SK-N-SH (cell line): ENCODE data around the gene RRBP1. TPM values are rescaled to one million over a fixed set of nuclear protein-coding genes. Genes with fewer than 3 reads are reported as not detected.
A peak's percentile ranks its signal among the peaks of the same experiment; 100 is the strongest.

ENCODE experiments used
- CTCF ChIA-PET: fragments of 300-600, 350-600 bp; formaldehyde crosslinking; extraction: SDS; loops from one replicate; lab custom pipeline; 2021; lab: Yijun Ruan, JAX
- POLR2A ChIA-PET: fragments of 350-600 bp; sonication (Branson Sonifier 250); formaldehyde crosslinking; extraction: SDS; loops from one replicate; lab custom pipeline; 2020; ENCODE audit warnings: antibody characterized with exemption, inconsistent platforms; lab: Yijun Ruan, JAX
- DNase-seq: peaks from one replicate; pipeline ENCODE4 v3.0.0; 2012
- H2AFZ ChIP-seq: fragments of 200-600 bp; sonication (generic); 2 replicates; pipeline ENCODE4 v1.8.1; 2016; ENCODE audit warnings: antibody characterized with exemption, mild to moderate bottlenecking, low read depth
- H3F3A ChIP-seq: fragments of 200-600 bp; sonication (generic); replicated peaks from 2 replicates; pipeline ENCODE3; 2016; ENCODE audit warnings: antibody characterized with exemption, mild to moderate bottlenecking; ENCODE audit not compliant: insufficient read depth
- H3K27ac ChIP-seq, 2 experiments: fragments of 200-500 bp in 1 of 2; fragments of 200-600 bp in 1 of 2; sonication (Bioruptor generic) in 1 of 2; sonication (generic), shearing (Covaris generic) in 1 of 2; 2 replicates each; pipeline versions ENCODE4 v1.5.1 to v1.6.1; 2014 to 2016; ENCODE audit warnings: low read depth in 2 of 2, inconsistent platforms in 1 of 2, low read length in 1 of 2, mild to moderate bottlenecking in 1 of 2, mixed read lengths in 1 of 2
- H3K27me3 ChIP-seq: fragments of 200-600 bp; sonication (generic), shearing (Covaris generic); 2 replicates; pipeline ENCODE4 v1.6.1; 2016; ENCODE audit warnings: mixed run types; ENCODE audit not compliant: insufficient read depth
- H3K36me3 ChIP-seq, 2 experiments: fragments of 200-500 bp in 1 of 2; fragments of 200-600 bp in 1 of 2; sonication (Bioruptor generic) in 1 of 2; sonication (generic) in 1 of 2; replicated peaks in 1 of 2; 2 replicates each; pipeline versions ENCODE3 to v1.5.1; 2014 to 2016; ENCODE audit warnings: low read length in 1 of 2, mild to moderate bottlenecking in 1 of 2; ENCODE audit not compliant: insufficient read depth in 2 of 2, control insufficient read depth in 1 of 2
- H3K4me1 ChIP-seq, 2 experiments: fragments of 200-500 bp in 1 of 2; fragments of 200-600 bp in 1 of 2; sonication (Bioruptor generic) in 1 of 2; sonication (generic), shearing (Covaris generic) in 1 of 2; 2 replicates each; pipeline versions ENCODE4 v1.5.1 to v1.6.1; 2014 to 2016; ENCODE audit warnings: low read depth in 1 of 2, low read length in 1 of 2, mixed run types in 1 of 2; ENCODE audit not compliant: insufficient read depth in 2 of 2, control insufficient read depth in 1 of 2
- H3K4me2 ChIP-seq: fragments of 200-600 bp; sonication (generic), shearing (Covaris generic); 2 replicates; pipeline ENCODE4 v1.6.1; 2017; ENCODE audit warnings: mixed run types
- H3K4me3 ChIP-seq, 2 experiments: fragments of 200-500 bp in 1 of 2; fragments of 200-600 bp in 1 of 2; sonication (Bioruptor generic) in 1 of 2; sonication (generic), shearing (Covaris generic) in 1 of 2; 2 replicates each; pipeline versions ENCODE4 v1.5.1 to v1.8.1; 2014 to 2016; ENCODE audit warnings: low read depth in 2 of 2, inconsistent platforms in 1 of 2, low read length in 1 of 2, mild to moderate bottlenecking in 1 of 2, mixed read lengths in 1 of 2, moderate library complexity in 1 of 2
- H3K79me2 ChIP-seq: fragments of 200-600 bp; sonication (generic); 2 replicates; pipeline ENCODE4 v1.8.1; 2017; ENCODE audit warnings: mild to moderate bottlenecking; ENCODE audit not compliant: insufficient read depth
- H3K9ac ChIP-seq: fragments of 200-600 bp; sonication (generic); 2 replicates; pipeline ENCODE4 v1.6.1; 2017; ENCODE audit warnings: mixed run types
- H3K9me2 ChIP-seq: fragments of 200-600 bp; sonication (generic); 2 replicates; pipeline ENCODE4 v1.6.1; 2017; ENCODE audit warnings: mixed run types
- H3K9me3 ChIP-seq: fragments of 200-600 bp; sonication (generic); 2 replicates; pipeline ENCODE4 v1.6.1; 2017; ENCODE audit warnings: mixed run types, mild to moderate bottlenecking, moderate library complexity
- H4K20me1 ChIP-seq: fragments of 200-600 bp; sonication (generic); 2 replicates; pipeline ENCODE4 v1.6.1; 2017; ENCODE audit warnings: mild to moderate bottlenecking, mixed run types; ENCODE audit not compliant: insufficient read depth
- CTCF ChIP-seq: fragments of 200-600 bp; sonication (generic); IDR thresholded peaks from 2 replicates; pipeline ENCODE4 v1.6.1; 2017; ENCODE audit warnings: antibody characterized with exemption, mild to moderate bottlenecking, moderate library complexity
- ELF1 ChIP-seq: IDR thresholded peaks from 2 replicates; pipeline ENCODE4 v1.4.0; 2012
- EZH2phosphoT487 ChIP-seq: fragments of 200-600 bp; sonication (generic); IDR thresholded peaks from 2 replicates; pipeline ENCODE4 v1.6.1; 2017; ENCODE audit warnings: low read depth, mixed run types, mild to moderate bottlenecking, antibody characterized with exemption, moderate library complexity, borderline replicate concordance
- FOSL2 ChIP-seq: IDR thresholded peaks from 2 replicates; pipeline ENCODE4 v1.4.0; 2012; ENCODE audit warnings: low read depth, mild to moderate bottlenecking, moderate library complexity, borderline replicate concordance
- FOXJ3 ChIP-seq: sonication (generic); formaldehyde crosslinking; IDR thresholded peaks from 2 replicates; pipeline ENCODE4 v1.5.1; 2020; ENCODE audit warnings: mild to moderate bottlenecking, missing genetic modification reagents
- GABPA ChIP-seq: IDR thresholded peaks from 2 replicates; pipeline ENCODE4 v1.4.0; 2012; ENCODE audit warnings: low read depth, mild to moderate bottlenecking
- GATA2 ChIP-seq: sonication (generic); formaldehyde crosslinking; IDR thresholded peaks from 2 replicates; pipeline ENCODE4 v1.5.0; 2020; ENCODE audit warnings: mild to moderate bottlenecking, missing genetic modification reagents
- MEF2A ChIP-seq: IDR thresholded peaks from 2 replicates; pipeline ENCODE4 v1.4.0; 2012; ENCODE audit warnings: low read depth, borderline replicate concordance
- MXI1 ChIP-seq: IDR thresholded peaks from 2 replicates; pipeline ENCODE4 v1.6.1; 2012; ENCODE audit warnings: mild to moderate bottlenecking, low read depth, low read length, improper control_type of control experiment
- NFIC ChIP-seq: IDR thresholded peaks from 2 replicates; pipeline ENCODE4 v1.4.0; 2012; ENCODE audit warnings: borderline replicate concordance
- NRF1 ChIP-seq: IDR thresholded peaks from 2 replicates; pipeline ENCODE4 v1.6.1; 2012; ENCODE audit warnings: low read depth, mild to moderate bottlenecking, low read length
- PBX3 ChIP-seq: IDR thresholded peaks from 2 replicates; pipeline ENCODE4; 2012
- RCOR1 ChIP-seq: fragments of 150-350 bp; IDR thresholded peaks from 2 replicates; pipeline ENCODE4 v1.6.1; 2017; ENCODE audit warnings: antibody characterized with exemption, low read length
- SIN3A ChIP-seq: IDR thresholded peaks from 2 replicates; pipeline ENCODE4 v1.6.1; 2012; ENCODE audit warnings: low read depth, mild to moderate bottlenecking, low read length, moderate library complexity, borderline replicate concordance
- TAF1 ChIP-seq: IDR thresholded peaks from 2 replicates; pipeline ENCODE4 v1.6.1; 2012; ENCODE audit warnings: low read depth, mild to moderate bottlenecking, low read length, moderate library complexity, borderline replicate concordance
- TCF12 ChIP-seq: IDR thresholded peaks from 2 replicates; pipeline ENCODE4 v1.4.0; 2012
- USF2 ChIP-seq: fragments of 150-350 bp; IDR thresholded peaks from 2 replicates; pipeline ENCODE4 v1.6.1; 2017; ENCODE audit warnings: antibody characterized with exemption, low read length, low read depth, borderline replicate concordance
- ZBTB33 ChIP-seq: IDR thresholded peaks from 2 replicates; pipeline ENCODE4 v1.4.0; 2012; ENCODE audit warnings: low read depth, borderline replicate concordance
- WGBS: methylation state at CpG from one replicate; pipeline ENCODE4 v1.1.6; 2017; ENCODE audit warnings: low lambda C conversion rate; 5-methylcytosine and 5-hydroxymethylcytosine counted together
- polyA plus RNA-seq, 3 experiments: library from polyadenylated mRNA; depleted of rRNA; stranded (reverse); fragments of >200 nt; gene quantifications; 2 replicates each; pipeline ENCODE4 v1.2.3, GENCODE V29; 2012

Gene RRBP1
- polyA plus RNA-seq, 1 of the 3 experiments (the other 2 are of a cell fraction) = 50.2 TPM

- H3K27me3 ChIP-seq = no peaks in the 10 kb centered on the region
- TF ChIP-seq CTCF (no peak), PBX3 (no peak), MEF2A (no peak), TAF1 (no peak), SIN3A (no peak), ZBTB33 (no peak), TCF12 (no peak), RCOR1 (no peak), NFIC (no peak), GABPA (no peak), MXI1 (no peak), NRF1 (no peak), GATA2 (CRISPR knock-in tag) (no peak), ELF1 (no peak), FOXJ3 (CRISPR knock-in tag) (no peak), FOSL2 (no peak), EZH2phosphoT487 (no peak), USF2 (no peak)
- H3K4me3 ChIP-seq = no peak overlapping the region
- DNase-seq = peak; percentile 2
- peaks cover 87% of the 10 kb centered on the region for H3K79me2 ChIP-seq
- H3K4me2 ChIP-seq = no peak overlapping the region
- 98% methylated on average over 9 of the region's 9 CpGs for WGBS
- no peaks in the 10 kb centered on the region for H3K9me2 ChIP-seq
- H3K36me3 ChIP-seq = peaks cover 8 to 34% of the 10 kb centered on the region in 2 experiments
- CTCF ChIA-PET = interaction anchor here (1.0 kb wide), 1 partner anchor 9 kb away, joined by 5 read pairs; no protein-coding TSS in a partner anchor
- H3K4me1 ChIP-seq = peaks cover 0 to 22% of the 10 kb centered on the region in 2 experiments; a peak in 2 of 4 replicates
- peaks cover 20% of the 10 kb centered on the region for H3F3A ChIP-seq
- no peak overlapping the region for H2AFZ ChIP-seq
- peaks cover 55% of the 10 kb centered on the region for H4K20me1 ChIP-seq
- H3K27ac ChIP-seq = no peak overlapping the region
- no peaks in the 10 kb centered on the region for H3K9me3 ChIP-seq
- no peak overlapping the region for H3K9ac ChIP-seq
- POLR2A ChIA-PET = no interaction called here
These were observed 24.0 kb downstream of the RRBP1 start for GRCh38 chr20:17657898-17658647.
